Psoas muscle (tissue), 8 donors: ENCODE measurements around the gene EVI5L. TPM values are rescaled to one million over a fixed set of nuclear protein-coding genes. Genes with fewer than 3 reads are reported as not detected.
"Not testable (repeated sequence)": the region's sequence is repeated elsewhere in the genome, so short reads cannot be mapped to it uniquely, and the experiment has no call there.

Experiments used
- ATAC-seq, 4 donors: fragments of 200-7000 bp; cut with Tn5 transposase; one replicate each; pipeline ENCODE4 v1.9.1; 2020; ENCODE audit warnings: moderate library complexity in 3 of 4, mild to moderate bottlenecking in 2 of 4
- DNase-seq, 2 donors: peaks; one replicate each; pipeline ENCODE4 v3.0.0-alpha.2; 2020
- H3K27ac ChIP-seq: fragments of 200-600 bp; one replicate; pipeline ENCODE4 v1.8.0; 2022
- H3K27me3 ChIP-seq, 3 donors: fragments of 200-600 bp in 1 of 3; one replicate each; pipeline versions ENCODE4 v1.6.1 to v1.8.0; 2013 to 2022; ENCODE audit warnings: low read length in 2 of 3, mild to moderate bottlenecking in 2 of 3, moderate library complexity in 1 of 3; ENCODE audit not compliant: insufficient read depth in 3 of 3
- H3K36me3 ChIP-seq, 2 donors: fragments of 200-600 bp in 1 of 2; one replicate each; pipeline versions ENCODE4 v1.6.1 to v1.8.0; 2013 to 2022; ENCODE audit warnings: low read depth in 1 of 2, mild to moderate bottlenecking in 1 of 2, moderate library complexity in 1 of 2; ENCODE audit not compliant: insufficient read depth in 1 of 2
- H3K4me1 ChIP-seq: fragments of 200-600 bp; one replicate; pipeline ENCODE4 v1.8.0; 2022
- H3K4me3 ChIP-seq: fragments of 200-600 bp; one replicate; pipeline ENCODE4 v1.8.0; 2022; ENCODE audit warnings: mild to moderate bottlenecking
- H3K9me3 ChIP-seq: fragments of 200-600 bp; one replicate; pipeline ENCODE4 v1.8.0; 2022
- WGBS, 3 donors: extraction: QIAGEN DNeasy Blood & Tissue Kit; methylation state at CpG; one replicate each; pipeline versions ENCODE4 v1.1.6 to v1.1.7; 2013; 5-methylcytosine and 5-hydroxymethylcytosine counted together
- intact Hi-C, 2 donors: fragments of 100-400 bp; cut with DNase I; formaldehyde crosslinking; loops; one replicate each; pipeline versions ENCODE4 v1.11.0 to v1.14.2; 2022
- polyA plus RNA-seq, 3 donors: library from polyadenylated mRNA; stranded (reverse); fragments of 200-250 nt; gene quantifications; one replicate each; pipeline ENCODE4 v1.2.3, GENCODE V29; 2013
- total RNA-seq, 4 donors: library from RNA; stranded (reverse); fragmentation: NEBNext Ultra II Directional in 2 of 4; extraction: Animal tissue kit (Norgen Biotek cat#: 25700) in 2 of 4; gene quantifications; one replicate each; pipeline versions ENCODE4 v1.2.1 to v1.2.4, GENCODE V29; 2021 to 2023
- TF ChIP-seq, protein P1 (sequence below): fragments of 200-600 bp; IDR thresholded peaks from one replicate; pipeline ENCODE4 v1.8.0; 2022; ENCODE audit warnings: antibody characterized with exemption
- donor health status: healthy with polysubstance abuse.
- donor health status: DM: no; HTN: no; CAD: no; lungs with moderate emphysema.
- donor health status: Bipolar disorder and iron deficiency.
- donor health status: healthy.
- donor health status: DM: yes; HTN: yes; CAD: no.
- donor health status: DM: no; HTN: no; CAD: no.
- donor health status: DM: no; HTN: no; CAD: no.
- donor health status: DM: yes; HTN: yes; CAD: no.

The EVI5L gene
- total and polyA plus RNA-seq, 7 donors = 5.8 to 25.9 (median 13.9) TPM

DNA sequence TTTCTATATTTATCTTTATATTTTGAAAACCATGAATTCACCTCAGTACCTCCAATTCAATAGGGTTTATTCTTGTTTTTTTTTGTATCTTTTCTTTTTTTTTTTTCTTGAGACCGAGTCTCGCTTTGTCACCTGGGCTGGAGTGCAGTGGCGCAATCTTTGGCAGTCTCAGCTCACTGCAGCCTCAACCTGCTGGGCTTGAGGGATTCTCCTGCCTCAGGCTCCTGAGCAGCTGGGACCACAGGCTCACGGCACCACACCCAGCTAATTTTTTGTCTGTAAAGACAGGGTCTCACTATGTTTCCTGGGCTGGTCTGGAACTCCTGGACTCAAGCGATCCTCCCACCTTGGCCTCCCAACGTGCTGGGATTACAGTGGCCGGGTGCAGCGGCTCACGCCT is 23.1 kb upstream of the EVI5L start:
- WGBS, 3 donors = 69 to 77% (median 72%) methylated on average over 9 of the region's 9 CpGs
- DNase-seq = no peak
- Histone ChIP-seq H3K9me3 (no peaks in the 10 kb centered on the region), H3K27ac (no peak overlapping the region), H3K4me3 (no peak overlapping the region), H3K36me3 (no peaks in the 10 kb centered on the region), H3K27me3 (peaks cover 0 to 27% (median 11%) of the 10 kb centered on the region in 3 donors), H3K4me1 (no peaks in the 10 kb centered on the region)
- no peak for ATAC-seq
- TF ChIP-seq, protein P1, sequence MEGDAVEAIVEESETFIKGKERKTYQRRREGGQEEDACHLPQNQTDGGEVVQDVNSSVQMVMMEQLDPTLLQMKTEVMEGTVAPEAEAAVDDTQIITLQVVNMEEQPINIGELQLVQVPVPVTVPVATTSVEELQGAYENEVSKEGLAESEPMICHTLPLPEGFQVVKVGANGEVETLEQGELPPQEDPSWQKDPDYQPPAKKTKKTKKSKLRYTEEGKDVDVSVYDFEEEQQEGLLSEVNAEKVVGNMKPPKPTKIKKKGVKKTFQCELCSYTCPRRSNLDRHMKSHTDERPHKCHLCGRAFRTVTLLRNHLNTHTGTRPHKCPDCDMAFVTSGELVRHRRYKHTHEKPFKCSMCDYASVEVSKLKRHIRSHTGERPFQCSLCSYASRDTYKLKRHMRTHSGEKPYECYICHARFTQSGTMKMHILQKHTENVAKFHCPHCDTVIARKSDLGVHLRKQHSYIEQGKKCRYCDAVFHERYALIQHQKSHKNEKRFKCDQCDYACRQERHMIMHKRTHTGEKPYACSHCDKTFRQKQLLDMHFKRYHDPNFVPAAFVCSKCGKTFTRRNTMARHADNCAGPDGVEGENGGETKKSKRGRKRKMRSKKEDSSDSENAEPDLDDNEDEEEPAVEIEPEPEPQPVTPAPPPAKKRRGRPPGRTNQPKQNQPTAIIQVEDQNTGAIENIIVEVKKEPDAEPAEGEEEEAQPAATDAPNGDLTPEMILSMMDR = no peak
- intact Hi-C loops = no loop called here

- TF ChIP-seq, protein P1 = no peak
- H3K4me3 ChIP-seq = no peak overlapping the region
- H3K36me3 ChIP-seq = no peaks in the 10 kb centered on the region
- no peaks in the 10 kb centered on the region for H3K9me3 ChIP-seq
- H3K27ac ChIP-seq = no peak overlapping the region
- intact Hi-C loops = no loop called here
- 58 to 62% (median 59%) methylated on average over 5 of the region's 5 CpGs for WGBS, 3 donors
- no peak for ATAC-seq
- H3K4me1 ChIP-seq = no peaks in the 10 kb centered on the region
- no peak for DNase-seq
- H3K27me3 ChIP-seq = peaks cover 0 to 27% (median 14%) of the 10 kb centered on the region in 3 donors
Observed at GRCh38 chr19:7808108-7808507, 21.9 kb upstream of the EVI5L start.

DNA sequence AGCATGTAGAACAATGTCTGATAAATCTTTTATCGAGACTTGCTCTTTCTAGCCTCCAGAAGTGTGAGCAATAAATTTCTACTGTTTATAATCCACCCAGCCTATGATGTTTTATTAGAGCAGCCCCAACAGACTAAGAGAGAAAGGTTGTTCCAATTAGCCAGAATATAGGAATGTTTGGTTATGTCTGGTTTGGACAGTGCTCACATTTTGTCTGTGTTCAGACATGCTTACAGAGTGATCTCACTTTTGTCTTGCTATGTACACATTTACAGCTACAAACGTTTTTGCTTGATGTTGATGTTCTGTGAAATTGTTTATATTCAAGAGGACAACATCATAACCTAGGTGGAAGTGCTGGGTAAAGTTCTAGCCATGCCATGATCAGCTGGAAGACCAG is 18.0 kb upstream of the EVI5L start:
- 47 to 52% (median 47%) methylated on average over 2 of the region's 2 CpGs for WGBS, 3 donors
- intact Hi-C loops = loop anchor here in 1 of 2 donors (10.0 kb wide), 1 partner anchor 457 kb away; no protein-coding TSS in a partner anchor
- no peaks in the 10 kb centered on the region for H3K9me3 ChIP-seq
- ATAC-seq = no peak
- H3K4me1 ChIP-seq = no peaks in the 10 kb centered on the region
- no peaks in the 10 kb centered on the region for H3K36me3 ChIP-seq
- H3K27me3 ChIP-seq = peaks cover 0 to 16% (median 12%) of the 10 kb centered on the region in 3 donors
- no peak overlapping the region for H3K4me3 ChIP-seq
- DNase-seq = no peak
- TF ChIP-seq, protein P1 = no peak
- no peak overlapping the region for H3K27ac ChIP-seq

DNA sequence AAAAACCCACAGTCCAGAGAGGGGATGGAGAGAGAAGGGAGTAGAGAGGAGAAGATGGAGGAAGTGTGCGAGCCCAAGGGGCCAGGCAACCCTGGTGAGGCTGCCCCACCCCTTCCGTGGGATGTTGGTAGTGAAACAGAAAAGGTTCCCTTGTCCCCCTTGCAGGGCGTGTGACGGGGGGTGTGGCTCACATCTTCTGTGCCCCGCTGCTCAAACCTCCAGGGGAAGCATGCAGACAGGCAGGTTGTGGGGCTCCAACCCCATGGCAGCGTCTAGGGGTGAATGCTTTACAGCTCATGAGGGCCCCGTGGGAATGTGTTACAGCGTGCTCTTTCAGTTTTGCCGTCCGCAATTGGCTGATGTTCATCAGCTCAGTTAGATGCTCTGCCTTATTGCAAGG is 14.7 kb upstream of the EVI5L start:
- Histone ChIP-seq H3K27ac (no peak overlapping the region), H3K4me3 (no peak overlapping the region), H3K36me3 (no peaks in the 10 kb centered on the region), H3K9me3 (peaks cover 4% of the 10 kb centered on the region), H3K27me3 (peaks cover 0 to 11% (median 5%) of the 10 kb centered on the region in 3 donors), H3K4me1 (no peaks in the 10 kb centered on the region)
- intact Hi-C loops = loop anchor here in 1 of 2 donors (10.0 kb wide), 1 partner anchor 461 kb away; no protein-coding TSS in a partner anchor
- ATAC-seq (no peak), DNase-seq (no peak)
- TF ChIP-seq, protein P1 = no peak
- WGBS, 3 donors = 38 to 46% (median 43%) methylated on average over 10 of the region's 10 CpGs

DNA sequence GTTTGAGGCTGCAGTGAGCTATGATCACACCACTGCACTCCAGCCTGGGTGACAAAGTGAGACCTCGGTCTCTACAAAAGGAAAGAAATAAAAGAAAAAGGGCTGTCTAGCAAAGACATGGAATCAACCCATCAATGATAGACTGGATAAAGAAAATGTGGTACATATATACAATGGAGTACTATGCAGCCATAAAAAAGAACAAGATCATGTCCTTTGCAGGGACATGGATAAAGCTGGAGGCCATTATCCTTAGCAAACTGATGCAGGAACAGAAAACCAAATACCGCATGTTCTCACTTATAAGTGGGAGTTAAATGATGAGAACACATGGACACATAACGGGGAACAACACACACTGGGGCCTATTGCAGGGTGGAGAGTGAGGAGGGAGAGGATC is 14.0 kb upstream of the EVI5L start:
- H3K27me3 ChIP-seq = peaks cover 0 to 12% (median 5%) of the 10 kb centered on the region in 3 donors
- intact Hi-C loops = loop anchor here in 1 of 2 donors (10.0 kb wide), 1 partner anchor 461 kb away; no protein-coding TSS in a partner anchor
- H3K27ac ChIP-seq, H3K9me3 ChIP-seq, H3K4me1 ChIP-seq, DNase-seq, H3K4me3 ChIP-seq, H3K36me3 ChIP-seq, ATAC-seq: not testable (repeated sequence)
- 88 to 96% (median 95%) methylated on average over 3 of the region's 3 CpGs for WGBS, 3 donors
